Colonic mucosa (tissue), 4 donors: ENCODE results near the gene COL4A6. TPM values are rescaled to one million over a fixed set of nuclear protein-coding genes. Genes with fewer than 3 reads are reported as not detected.

Experiments
- DNase-seq: peaks from one replicate; pipeline ENCODE4 v3.0.0-alpha.2; 2020
- H3K27ac ChIP-seq: fragments of 200-600 bp; one replicate; pipeline ENCODE4 v1.8.0; 2021
- H3K27me3 ChIP-seq: fragments of 200-600 bp; one replicate; pipeline ENCODE4 v1.8.0; 2021
- H3K36me3 ChIP-seq: fragments of 200-600 bp; one replicate; pipeline ENCODE4 v1.8.0; 2021
- H3K4me1 ChIP-seq: fragments of 200-600 bp; one replicate; pipeline ENCODE4 v1.8.0; 2021; ENCODE audit warnings: mild to moderate bottlenecking
- H3K4me3 ChIP-seq: fragments of 200-600 bp; one replicate; pipeline ENCODE4 v1.8.0; 2021
- H3K9ac ChIP-seq, 2 donors: one replicate each; pipeline ENCODE4 v1.7.0; 2013; ENCODE audit warnings: control low read depth in 2 of 2, low read depth in 2 of 2, low read length in 2 of 2
- H3K9me3 ChIP-seq: fragments of 200-600 bp; one replicate; pipeline ENCODE4 v1.8.0; 2021
- CTCF ChIP-seq: fragments of 200-600 bp; IDR thresholded peaks from one replicate; pipeline ENCODE4 v1.8.0; 2022; ENCODE audit warnings: antibody characterized with exemption, mild to moderate bottlenecking
- intact Hi-C: fragments of 100-400 bp; cut with DNase I; formaldehyde crosslinking; loops from one replicate; pipeline ENCODE4 v1.14.1; 2022
- total RNA-seq, 2 donors: library from RNA; stranded (reverse); fragmentation: NEBNext Ultra II Directional in 1 of 2; extraction: Animal tissue kit (Norgen Biotek cat#: 25700) in 1 of 2; gene quantifications; one replicate each; pipeline ENCODE4 v1.2.1, GENCODE V29; 2021
- donor health status: healthy.
- donor health status: DM: no; HTN: no; CAD: no.
- donor health status: DM: no; HTN: no; CAD: no.

The COL4A6 gene
- total RNA-seq, 2 donors from 2014 or later = 1.1 to 1.8 TPM

GRCh38 chrX:108347800-108348199 lies 90.4 kb downstream of the COL4A6 start:
- Histone ChIP-seq H3K27me3 (no peaks in the 10 kb centered on the region), H3K9ac (no peak overlapping the region), H3K9me3 (no peaks in the 10 kb centered on the region), H3K4me1 (no peaks in the 10 kb centered on the region), H3K4me3 (no peak overlapping the region), H3K27ac (no peak overlapping the region), H3K36me3 (no peaks in the 10 kb centered on the region)
- no peak for TF ChIP-seq CTCF
- DNase-seq = no peak
- intact Hi-C loops = no loop called here

GRCh38 chrX:108344216-108344615 lies 94.0 kb downstream of the COL4A6 start:
- no peaks in the 10 kb centered on the region for H3K36me3 ChIP-seq
- H3K27me3 ChIP-seq = no peaks in the 10 kb centered on the region
- TF ChIP-seq CTCF = no peak
- H3K27ac ChIP-seq = no peak overlapping the region
- DNase-seq = no peak
- no peak overlapping the region for H3K4me3 ChIP-seq
- intact Hi-C loops = no loop called here
- no peak overlapping the region for H3K9ac ChIP-seq
- H3K9me3 ChIP-seq = no peaks in the 10 kb centered on the region
- no peaks in the 10 kb centered on the region for H3K4me1 ChIP-seq

- no peak for DNase-seq
- H3K27me3 ChIP-seq = no peaks in the 10 kb centered on the region
- H3K36me3 ChIP-seq = no peaks in the 10 kb centered on the region
- intact Hi-C loops = no loop called here
- H3K9ac ChIP-seq = no peak overlapping the region
- no peaks in the 10 kb centered on the region for H3K4me1 ChIP-seq
- H3K4me3 ChIP-seq = no peak overlapping the region
- TF ChIP-seq CTCF = no peak
- H3K9me3 ChIP-seq = no peaks in the 10 kb centered on the region
- H3K27ac ChIP-seq = no peak overlapping the region
These were observed 96.3 kb downstream of the COL4A6 start for GRCh38 chrX:108341947-108342346.

GRCh38 chrX:108332281-108332680 lies 105.9 kb downstream of the COL4A6 start:
- intact Hi-C loops = no loop called here
- H3K4me3 ChIP-seq = no peak overlapping the region

GRCh38 chrX:108331126-108331909 lies 106.9 kb downstream of the COL4A6 start:
- intact Hi-C loops = no loop called here
- H3K9me3 ChIP-seq = no peaks in the 10 kb centered on the region
- H3K27ac ChIP-seq = no peak overlapping the region
- H3K4me1 ChIP-seq = no peaks in the 10 kb centered on the region
- H3K4me3 ChIP-seq = no peak overlapping the region
- no peak overlapping the region for H3K9ac ChIP-seq
- DNase-seq = no peak
- TF ChIP-seq CTCF = no peak
- no peaks in the 10 kb centered on the region for H3K27me3 ChIP-seq
- H3K36me3 ChIP-seq = no peaks in the 10 kb centered on the region

More at GRCh38 chrX:108332281-108332680, 105.9 kb downstream of the COL4A6 start:
- Histone ChIP-seq H3K36me3 (no peaks in the 10 kb centered on the region), H3K9me3 (no peaks in the 10 kb centered on the region), H3K27me3 (no peaks in the 10 kb centered on the region), H3K9ac (no peak overlapping the region), H3K4me1 (no peaks in the 10 kb centered on the region), H3K27ac (no peak overlapping the region)
- no peak for TF ChIP-seq CTCF
- DNase-seq = no peak
